Measurements from ENCODE around the gene TAF10. TPM values are rescaled to one million over a fixed set of nuclear protein-coding genes. Genes with fewer than 3 reads are reported as not detected.

The TAF10 gene
- total RNA-seq, 2 experiments from 2014 or later = 140 to 156 TPM

- H3K27me3 Mint-ChIP-seq (ENCODE audit: low read depth) = no peaks in the 10 kb centered on the region
- ATAC-seq = no peak
- peaks cover 22% of the 10 kb centered on the region for H3K4me1 Mint-ChIP-seq (ENCODE audit: low read depth)
- H3K27ac Mint-ChIP-seq = no peak overlapping the region
- peaks cover 43% of the 10 kb centered on the region for H3K36me3 Mint-ChIP-seq (ENCODE audit: low read depth)
- no peak for DNase-seq
- ChIA-PET POLR2A (interaction anchor here (0.6 kb wide), 1 partner anchor 36 kb away, joined by 3 read pairs; no protein-coding TSS in a partner anchor), CTCF (interaction anchor here (0.7 to 5.1 kb wide), 2 partner anchors 68 to 83 kb away, joined by 3 to 56 read pairs; partner anchors contain the start of gene MRPL17)
- H3K4me3 Mint-ChIP-seq = no peak overlapping the region
- H3K9me3 Mint-ChIP-seq (ENCODE audit: insufficient read depth) = no peaks in the 10 kb centered on the region
Observed at GRCh38 chr11:6614446-6614845, 2.4 kb upstream of the TAF10 start.

DNA sequence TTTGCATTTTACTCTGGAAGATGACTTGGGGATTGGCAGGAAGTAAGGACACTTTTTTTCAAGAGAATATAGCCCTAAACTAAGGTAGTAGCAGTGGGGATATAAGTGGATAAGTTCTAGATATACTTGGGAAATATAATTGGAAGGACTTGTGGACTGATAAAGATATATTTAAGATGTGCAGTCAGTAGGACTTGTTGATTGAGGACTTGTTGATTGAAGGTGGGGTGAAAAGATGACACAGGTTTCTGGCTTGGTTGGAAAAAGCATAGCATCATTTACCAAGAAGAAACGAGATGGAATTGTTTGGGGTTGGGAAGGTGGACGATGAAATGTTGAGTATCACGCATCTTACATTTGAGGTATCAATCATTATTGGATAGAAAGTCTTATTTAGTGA is 1.5 kb upstream of the TAF10 start:
- H3K36me3 Mint-ChIP-seq (ENCODE audit: low read depth) = peaks cover 53% of the 10 kb centered on the region
- no peak for DNase-seq
- no peaks in the 10 kb centered on the region for H3K9me3 Mint-ChIP-seq (ENCODE audit: insufficient read depth)
- POLR2A ChIA-PET = interaction anchor here (1.3 to 2.2 kb wide), 4 partner anchors 10 to 69 kb away, joined by 3 to 14 read pairs (median 6); partner anchors contain the start of genes ILK and RRP8
- no peak overlapping the region for H3K4me3 Mint-ChIP-seq
- no peaks in the 10 kb centered on the region for H3K27me3 Mint-ChIP-seq (ENCODE audit: low read depth)
- ATAC-seq = no peak
- CTCF ChIA-PET = interaction anchor here (1.0 to 5.1 kb wide), 12 partner anchors 9 to 235 kb away, joined by 3 to 56 read pairs (median 12); partner anchors contain the start of gene MRPL17
- peaks cover 31% of the 10 kb centered on the region for H3K4me1 Mint-ChIP-seq (ENCODE audit: low read depth)
- no peak overlapping the region for H3K27ac Mint-ChIP-seq

DNA sequence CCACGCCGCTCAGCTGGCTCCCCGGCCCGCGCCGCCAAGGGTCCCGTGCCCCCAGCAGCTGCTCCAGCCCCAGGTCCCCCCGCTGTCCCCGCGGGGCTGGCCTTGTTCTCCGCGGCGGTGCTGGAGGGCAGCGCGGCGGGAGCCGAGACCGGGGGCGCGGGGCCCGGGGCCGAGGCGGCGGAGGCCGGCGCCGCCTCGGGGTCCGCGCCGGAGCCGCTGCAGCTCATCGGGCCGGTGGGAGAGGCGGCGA is 128 bp downstream of the TAF10 start:
- DNase-seq = no peak
- H3K27me3 Mint-ChIP-seq (ENCODE audit: low read depth) = no peaks in the 10 kb centered on the region
- H3K4me1 Mint-ChIP-seq (ENCODE audit: low read depth) = peaks cover 46% of the 10 kb centered on the region
- ChIA-PET CTCF (interaction anchor here (0.6 to 5.1 kb wide), 20 partner anchors 9 to 233 kb away, joined by 3 to 56 read pairs (median 5); partner anchors contain the start of genes ILK, MRPL17 and RRP8), POLR2A (interaction anchor here (0.7 to 2.2 kb wide), 14 partner anchors 9 to 221 kb away, joined by 3 to 14 read pairs (median 4); partner anchors contain the start of genes ILK, MRPL17, RRP8 and SMPD1)
- peak; percentile 22 for ATAC-seq
- no peaks in the 10 kb centered on the region for H3K9me3 Mint-ChIP-seq (ENCODE audit: insufficient read depth)
- peak overlapping the region; percentile 89 for H3K4me3 Mint-ChIP-seq
- H3K27ac Mint-ChIP-seq = peak overlapping the region; percentile 92
- H3K36me3 Mint-ChIP-seq (ENCODE audit: low read depth) = peaks cover 65% of the 10 kb centered on the region

- peak; percentile 50 for DNase-seq
- peak overlapping the region; percentile 92 for H3K27ac Mint-ChIP-seq
- no peak for ATAC-seq
- H3K27me3 Mint-ChIP-seq (ENCODE audit: low read depth) = no peaks in the 10 kb centered on the region
- peaks cover 65% of the 10 kb centered on the region for H3K36me3 Mint-ChIP-seq (ENCODE audit: low read depth)
- no peaks in the 10 kb centered on the region for H3K9me3 Mint-ChIP-seq (ENCODE audit: insufficient read depth)
- H3K4me1 Mint-ChIP-seq (ENCODE audit: low read depth) = peaks cover 49% of the 10 kb centered on the region
- ChIA-PET CTCF (interaction anchor here (0.6 to 5.1 kb wide), 20 partner anchors 8 to 233 kb away, joined by 3 to 56 read pairs (median 5); partner anchors contain the start of genes ILK, MRPL17 and RRP8), POLR2A (interaction anchor here (0.7 to 2.2 kb wide), 15 partner anchors 8 to 221 kb away, joined by 3 to 14 read pairs (median 4); partner anchors contain the start of genes ILK, MRPL17, RRP8 and SMPD1)
- peak overlapping the region; percentile 89 for H3K4me3 Mint-ChIP-seq
Observed at GRCh38 chr11:6611092-6611962, 689 bp downstream of the TAF10 start.

- Mint-ChIP-seq H3K27ac (peak overlapping the region; percentile 92), H3K4me1 (ENCODE audit: low read depth) (peaks cover 54% of the 10 kb centered on the region), H3K27me3 (ENCODE audit: low read depth) (no peaks in the 10 kb centered on the region), H3K4me3 (peak overlapping the region; percentile 89), H3K9me3 (ENCODE audit: insufficient read depth) (no peaks in the 10 kb centered on the region), H3K36me3 (ENCODE audit: low read depth) (peaks cover 62% of the 10 kb centered on the region)
- no peak for ATAC-seq
- CTCF ChIA-PET = interaction anchor here (2.9 to 5.1 kb wide), 2 partner anchors 57 to 71 kb away, joined by 21 to 56 read pairs; partner anchors contain the start of gene MRPL17
- POLR2A ChIA-PET = interaction anchor here (1.4 kb wide), 1 partner anchor 9 kb away, joined by 4 read pairs; the partner anchor contains the start of gene TPP1
- no peak for DNase-seq
Observed at GRCh38 chr11:6610591-6610990, 1.4 kb downstream of the TAF10 start.

- no peak for ATAC-seq
- peaks cover 53% of the 10 kb centered on the region for H3K36me3 Mint-ChIP-seq (ENCODE audit: low read depth)
- peak overlapping the region; percentile 44 for H3K27ac Mint-ChIP-seq
- POLR2A ChIA-PET = interaction anchor here (1.2 kb wide), 1 partner anchor 75 kb away, joined by 3 read pairs; no protein-coding TSS in a partner anchor
- DNase-seq = no peak
- H3K9me3 Mint-ChIP-seq (ENCODE audit: insufficient read depth) = no peaks in the 10 kb centered on the region
- H3K4me1 Mint-ChIP-seq (ENCODE audit: low read depth) = peaks cover 54% of the 10 kb centered on the region
- H3K4me3 Mint-ChIP-seq = peak overlapping the region; percentile 9
- CTCF ChIA-PET = interaction anchor here (1.3 to 1.6 kb wide), 2 partner anchors 74 to 78 kb away, joined by 3 to 7 read pairs; partner anchors contain the start of gene MRPL17
- no peaks in the 10 kb centered on the region for H3K27me3 Mint-ChIP-seq (ENCODE audit: low read depth)
Observed at GRCh38 chr11:6609502-6610015, 2.5 kb downstream of the TAF10 start.

- no peaks in the 10 kb centered on the region for H3K27me3 Mint-ChIP-seq (ENCODE audit: low read depth)
- H3K4me1 Mint-ChIP-seq (ENCODE audit: low read depth) = peaks cover 54% of the 10 kb centered on the region
- ATAC-seq = no peak
- no peak overlapping the region for H3K4me3 Mint-ChIP-seq
- no peaks in the 10 kb centered on the region for H3K9me3 Mint-ChIP-seq (ENCODE audit: insufficient read depth)
- POLR2A ChIA-PET = interaction anchor here (1.2 to 1.6 kb wide), 2 partner anchors 9 to 75 kb away, joined by 3 to 4 read pairs; no protein-coding TSS in a partner anchor
- peaks cover 52% of the 10 kb centered on the region for H3K36me3 Mint-ChIP-seq (ENCODE audit: low read depth)
- CTCF ChIA-PET = interaction anchor here (0.8 to 1.6 kb wide), 3 partner anchors 10 to 78 kb away, joined by 3 to 7 read pairs (median 5); partner anchors contain the start of genes MRPL17 and TPP1
- peak; percentile 17 for DNase-seq
- H3K27ac Mint-ChIP-seq = peak overlapping the region; percentile 53
Observed at GRCh38 chr11:6608726-6609501, 3.1 kb downstream of the TAF10 start.

DNA sequence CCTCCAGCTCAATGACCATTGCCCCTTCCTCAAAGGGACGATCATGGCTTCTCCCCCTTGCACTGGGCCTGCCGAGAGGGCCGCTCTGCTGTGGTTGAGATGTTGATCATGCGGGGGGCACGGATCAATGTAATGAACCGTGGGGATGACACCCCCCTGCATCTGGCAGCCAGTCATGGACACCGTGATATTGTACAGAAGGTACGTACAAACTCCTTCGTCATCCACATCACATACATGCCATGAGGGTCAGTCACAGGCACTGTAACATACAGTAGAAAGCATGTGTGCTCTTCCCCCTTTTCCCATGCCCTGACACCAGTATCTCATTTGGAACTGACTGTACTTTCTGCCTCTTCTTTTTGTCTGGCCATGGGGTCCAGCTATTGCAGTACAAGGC is 4.0 kb downstream of the TAF10 start:
- ATAC-seq = no peak
- POLR2A ChIA-PET = interaction anchor here (1.6 to 2.0 kb wide), 2 partner anchors 10 to 75 kb away, joined by 4 to 8 read pairs; partner anchors contain the start of gene MRPL17

GRCh38 chr11:6607190-6607795 is 4.7 kb downstream of the TAF10 start:
- POLR2A ChIA-PET = interaction anchor here (2.0 kb wide), 1 partner anchor 76 kb away, joined by 8 read pairs; the partner anchor contains the start of gene MRPL17
- Mint-ChIP-seq H3K4me1 (ENCODE audit: low read depth) (peaks cover 54% of the 10 kb centered on the region), H3K4me3 (no peak overlapping the region), H3K36me3 (ENCODE audit: low read depth) (peaks cover 52% of the 10 kb centered on the region), H3K9me3 (ENCODE audit: insufficient read depth) (no peaks in the 10 kb centered on the region), H3K27me3 (ENCODE audit: low read depth) (no peaks in the 10 kb centered on the region), H3K27ac (peak overlapping the region; percentile 77)
- DNase-seq (peak; percentile 17), ATAC-seq (no peak)
- CTCF ChIA-PET = interaction anchor here (0.8 to 2.2 kb wide), 9 partner anchors 8 to 228 kb away, joined by 3 to 12 read pairs (median 4); partner anchors contain the start of genes MRPL17 and TPP1

More for the DNA sequence above, 4.0 kb downstream of the TAF10 start:
- Mint-ChIP-seq H3K9me3 (ENCODE audit: insufficient read depth) (no peaks in the 10 kb centered on the region), H3K36me3 (ENCODE audit: low read depth) (peaks cover 52% of the 10 kb centered on the region), H3K4me1 (ENCODE audit: low read depth) (peaks cover 54% of the 10 kb centered on the region), H3K27ac (peak overlapping the region; percentile 77), H3K27me3 (ENCODE audit: low read depth) (no peaks in the 10 kb centered on the region), H3K4me3 (no peak overlapping the region)
- CTCF ChIA-PET = interaction anchor here (1.3 to 2.2 kb wide), 5 partner anchors 10 to 229 kb away, joined by 3 to 12 read pairs (median 3); partner anchors contain the start of gene MRPL17
- peak; percentile 19 for DNase-seq

DNA sequence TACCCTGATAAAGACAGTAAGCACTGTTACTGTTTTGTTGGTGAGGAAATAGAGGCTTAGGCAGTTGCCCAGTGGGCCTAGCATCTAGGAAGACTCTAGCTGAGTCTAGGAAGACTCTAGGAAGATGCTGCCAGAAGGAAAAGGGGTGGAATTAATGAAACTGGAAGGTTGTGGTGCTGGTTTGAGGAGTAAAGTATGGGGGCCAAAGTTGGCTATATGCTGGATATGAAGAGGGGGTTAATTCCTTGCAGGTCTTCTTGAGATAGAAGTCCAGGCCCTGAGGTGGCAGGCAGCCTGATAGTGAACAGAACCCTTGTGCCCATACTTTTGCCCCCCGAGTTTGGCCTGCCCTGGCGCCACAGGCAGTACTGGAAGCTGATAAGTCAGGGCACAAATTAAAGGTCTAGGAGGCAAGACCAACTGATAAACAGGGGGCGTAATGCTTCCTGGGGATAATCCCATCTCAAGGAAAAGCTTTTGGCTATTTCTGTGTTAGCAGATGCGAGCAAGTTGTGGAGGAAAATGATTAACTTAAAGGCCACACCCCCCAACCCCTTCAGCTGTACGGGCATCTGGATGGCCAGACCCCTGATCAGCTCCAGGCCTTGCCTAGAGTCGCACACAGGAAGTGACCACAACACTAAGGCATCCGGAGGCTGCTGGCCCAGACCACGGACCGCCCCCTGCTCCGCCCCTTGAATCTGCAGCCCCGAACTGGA is 5.4 kb downstream of the TAF10 start:
- Mint-ChIP-seq H3K27ac (no peak overlapping the region), H3K9me3 (ENCODE audit: insufficient read depth) (no peaks in the 10 kb centered on the region), H3K4me1 (ENCODE audit: low read depth) (peaks cover 61% of the 10 kb centered on the region), H3K4me3 (no peak overlapping the region), H3K27me3 (ENCODE audit: low read depth) (no peaks in the 10 kb centered on the region), H3K36me3 (ENCODE audit: low read depth) (peaks cover 54% of the 10 kb centered on the region)
- ATAC-seq (peak; percentile 23), DNase-seq (peak; percentile 82)
- CTCF ChIA-PET = interaction anchor here (0.8 to 2.2 kb wide), 9 partner anchors 9 to 227 kb away, joined by 3 to 12 read pairs (median 4); partner anchors contain the start of genes MRPL17 and TPP1
- POLR2A ChIA-PET = interaction anchor here (2.0 kb wide), 1 partner anchor 77 kb away, joined by 8 read pairs; the partner anchor contains the start of gene MRPL17
